H9 (cell line): ENCODE measurements around the gene CEP112. TPM values are rescaled to one million over a fixed set of nuclear protein-coding genes. Genes with fewer than 3 reads are reported as not detected.

ENCODE experiments used
- DNase-seq: peaks from one replicate; pipeline ENCODE4 v3.0.0-alpha.2; 2017
- H2AFZ ChIP-seq: one replicate; pipeline ENCODE4 v1.6.1; 2013; ENCODE audit warnings: mild to moderate bottlenecking, low read length, control low read depth, moderate library complexity
- H2AK5ac ChIP-seq: 2 replicates; pipeline ENCODE4 v1.6.1; 2013; ENCODE audit warnings: low read length, control low read depth, mixed read lengths; ENCODE audit not compliant: insufficient read length
- H2BK120ac ChIP-seq: one replicate; pipeline ENCODE4 v1.6.1; 2013; ENCODE audit warnings: low read depth, mild to moderate bottlenecking, low read length, control low read depth, inconsistent platforms; ENCODE audit not compliant: poor library complexity, severe bottlenecking
- H2BK12ac ChIP-seq: 2 replicates; pipeline ENCODE4 v1.6.1; 2013; ENCODE audit warnings: low read length, control low read depth, mixed read lengths, low read depth; ENCODE audit not compliant: insufficient read length
- H2BK15ac ChIP-seq: 2 replicates; pipeline ENCODE4 v1.6.1; 2013; ENCODE audit warnings: low read depth, low read length, control low read depth
- H2BK20ac ChIP-seq: one replicate; pipeline ENCODE4 v1.6.1; 2013; ENCODE audit warnings: low read depth, mild to moderate bottlenecking, low read length, control low read depth, inconsistent platforms; ENCODE audit not compliant: poor library complexity, severe bottlenecking
- H2BK5ac ChIP-seq: 2 replicates; pipeline ENCODE4 v1.6.1; 2013; ENCODE audit warnings: low read length, control low read depth, mixed read lengths; ENCODE audit not compliant: insufficient read length
- H3K14ac ChIP-seq: 2 replicates; pipeline ENCODE4 v1.6.1; 2013; ENCODE audit warnings: low read length, control low read depth; ENCODE audit not compliant: insufficient read depth
- H3K18ac ChIP-seq: 2 replicates; pipeline ENCODE4 v1.6.1; 2013; ENCODE audit warnings: low read depth, mild to moderate bottlenecking, mixed read lengths, low read length, control low read depth; ENCODE audit not compliant: insufficient read length
- H3K23ac ChIP-seq: 2 replicates; pipeline ENCODE4 v1.6.1; 2013; ENCODE audit warnings: low read length, control low read depth, mixed read lengths, low read depth; ENCODE audit not compliant: insufficient read length
- H3K23me2 ChIP-seq: 2 replicates; pipeline ENCODE4 v1.6.1; 2013; ENCODE audit warnings: low read depth, mild to moderate bottlenecking, mixed read lengths, low read length, control low read depth; ENCODE audit not compliant: insufficient read length, poor library complexity, severe bottlenecking
- H3K27ac ChIP-seq: 2 replicates; pipeline ENCODE4 v1.5.1; 2013; ENCODE audit warnings: low read length, control low read depth, mixed read lengths, low read depth; ENCODE audit not compliant: insufficient read length
- H3K27me3 ChIP-seq: 2 replicates; pipeline ENCODE4 v1.6.1; 2013; ENCODE audit warnings: low read length, control low read depth, inconsistent platforms; ENCODE audit not compliant: insufficient read depth
- H3K4ac ChIP-seq: 2 replicates; pipeline ENCODE4 v1.6.1; 2013; ENCODE audit warnings: low read depth, mild to moderate bottlenecking, control low read depth, inconsistent platforms, low read length, moderate library complexity
- H3K4me1 ChIP-seq: 2 replicates; pipeline ENCODE4 v1.6.1; 2013; ENCODE audit warnings: low read length, control low read depth, inconsistent platforms; ENCODE audit not compliant: insufficient read depth
- H3K4me2 ChIP-seq: 2 replicates; pipeline ENCODE4 v1.6.1; 2013; ENCODE audit warnings: low read length, control low read depth, mixed read lengths; ENCODE audit not compliant: insufficient read length, insufficient read depth
- H3K56ac ChIP-seq: 2 replicates; pipeline ENCODE4 v1.6.1; 2013; ENCODE audit warnings: low read depth, mild to moderate bottlenecking, mixed read lengths, low read length, control low read depth; ENCODE audit not compliant: insufficient read length
- H3K79me1 ChIP-seq: 2 replicates; pipeline ENCODE4 v1.6.1; 2013; ENCODE audit warnings: low read depth, mild to moderate bottlenecking, moderate library complexity, low read length, control low read depth, inconsistent platforms; ENCODE audit not compliant: insufficient read depth, poor library complexity, severe bottlenecking
- H3K79me2 ChIP-seq: 2 replicates; pipeline ENCODE4 v1.6.1; 2013; ENCODE audit warnings: low read length, control low read depth, inconsistent platforms; ENCODE audit not compliant: insufficient read depth
- H3K9ac ChIP-seq: 2 replicates; pipeline ENCODE4 v1.6.1; 2013; ENCODE audit warnings: low read length, control low read depth, mixed read lengths; ENCODE audit not compliant: insufficient read length; ENCODE audit errors: extremely low read depth
- H3K9me3 ChIP-seq: one replicate; pipeline ENCODE4 v1.6.1; 2013; ENCODE audit warnings: low read depth, low read length, inconsistent platforms; ENCODE audit not compliant: control insufficient read depth
- H3T11ph ChIP-seq: one replicate; pipeline ENCODE4 v1.6.1; 2013; ENCODE audit warnings: mild to moderate bottlenecking, low read length, control low read depth, inconsistent platforms
- H4K20me1 ChIP-seq: one replicate; pipeline ENCODE4 v1.6.1; 2013; ENCODE audit not compliant: control insufficient read depth, insufficient read length, insufficient read depth
- H4K5ac ChIP-seq: 2 replicates; pipeline ENCODE4 v1.6.1; 2013; ENCODE audit warnings: low read depth, mild to moderate bottlenecking, mixed read lengths, low read length, control low read depth; ENCODE audit not compliant: insufficient read length
- H4K8ac ChIP-seq: replicated peaks from 2 replicates; pipeline ENCODE4 v1.6.1; 2013; ENCODE audit warnings: low read length, control low read depth, mixed read lengths, low read depth; ENCODE audit not compliant: insufficient read length
- H4K91ac ChIP-seq: 2 replicates; pipeline ENCODE4 v1.6.1; 2013; ENCODE audit warnings: low read depth, mild to moderate bottlenecking, moderate library complexity, mixed read lengths, low read length, control low read depth; ENCODE audit not compliant: insufficient read length
- H3K27ac Mint-ChIP-seq, 3 experiments: 2 replicates in 2 of 3; 3 replicates in 1 of 3; pipeline ENCODE4 v1.8.0; 2020 to 2021; ENCODE audit warnings: mixed read lengths in 3 of 3, mild to moderate bottlenecking in 1 of 3, moderate library complexity in 1 of 3
- H3K27me3 Mint-ChIP-seq: 2 replicates; pipeline ENCODE4 v1.8.0; 2021; ENCODE audit warnings: low read depth, mild to moderate bottlenecking, moderate library complexity, mixed read lengths
- H3K36me3 Mint-ChIP-seq, 3 experiments: 2 replicates in 2 of 3; 3 replicates in 1 of 3; pipeline ENCODE4 v1.8.0; 2020 to 2021; ENCODE audit warnings: low read depth in 3 of 3, mixed read lengths in 3 of 3; ENCODE audit not compliant: insufficient read depth in 1 of 3
- H3K4me1 Mint-ChIP-seq, 2 experiments: 2 replicates each; pipeline ENCODE4 v1.8.0; 2020; ENCODE audit warnings: mixed read lengths in 2 of 2
- H3K4me3 Mint-ChIP-seq, 2 experiments: 2 replicates in 1 of 2; 3 replicates in 1 of 2; pipeline ENCODE4 v1.8.0; 2020 to 2021; ENCODE audit warnings: mild to moderate bottlenecking in 2 of 2, mixed read lengths in 2 of 2, moderate library complexity in 1 of 2
- H3K9me3 Mint-ChIP-seq, 2 experiments: 2 replicates in 1 of 2; 3 replicates in 1 of 2; pipeline ENCODE4 v1.8.0; 2020; ENCODE audit warnings: mild to moderate bottlenecking in 2 of 2, mixed read lengths in 2 of 2, moderate library complexity in 1 of 2
- CTCF ChIP-seq: fragments of 200-600 bp; sonication (generic); conservative IDR thresholded peaks from 3 replicates; pipeline ENCODE4 v1.8.0; 2021; ENCODE audit warnings: antibody characterized with exemption, mild to moderate bottlenecking
- WGBS: extraction: QIAGEN DNeasy Blood & Tissue Kit; methylation state at CpG from one replicate; pipeline ENCODE4 v1.1.7; 2013; ENCODE audit warnings: missing lambda C conversion rate, low lambda C conversion rate, mixed read lengths; ENCODE audit not compliant: insufficient read length; ENCODE audit errors: extremely low coverage; 5-methylcytosine and 5-hydroxymethylcytosine counted together
- total RNA-seq: library from RNA; stranded (reverse); gene quantifications from 2 replicates; pipeline ENCODE4 v1.2.1, GENCODE V29; 2021

CEP112 gene
- total RNA-seq, 1 experiment from 2014 or later = 5.4 TPM

GRCh38 chr17:66169839-66170238 is 22.1 kb downstream of the CEP112 start:
- Histone ChIP-seq H3K56ac (no peak overlapping the region), H2BK15ac (no peak overlapping the region), H3K14ac (no peak overlapping the region), H3K9ac (no peak overlapping the region), H3K79me2 (no peaks in the 10 kb centered on the region), H2AFZ (no peak overlapping the region), H3K27ac (no peak overlapping the region), H3K9me3 (no peaks in the 10 kb centered on the region), H3K4me1 (no peaks in the 10 kb centered on the region), H4K8ac (no peak overlapping the region), H3T11ph (no peak overlapping the region), H4K20me1 (no peaks in the 10 kb centered on the region), H2BK120ac (no peak overlapping the region), H3K18ac (no peak overlapping the region), H2BK12ac (no peak overlapping the region), H3K4ac (no peak overlapping the region), H2BK5ac (no peak overlapping the region), H3K79me1 (no peaks in the 10 kb centered on the region), H3K23ac (no peak overlapping the region), H3K4me2 (no peak overlapping the region), H4K5ac (no peak overlapping the region), H2AK5ac (no peak overlapping the region), H2BK20ac (no peak overlapping the region), H3K27me3 (no peaks in the 10 kb centered on the region), H3K23me2 (no peaks in the 10 kb centered on the region), H4K91ac (no peak overlapping the region)
- 0 out of 7 replicates have a peak, but pooled peaks cover 0 to 3% (median 0%) of the 10 kb centered on the region in 3 experiments for H3K36me3 Mint-ChIP-seq
- DNase-seq = no peak
- WGBS = no CpG with 5 or more reads among the region's 3 CpGs
- H3K4me3 Mint-ChIP-seq = no peak overlapping the region
- no peak for TF ChIP-seq CTCF
- no peaks in the 10 kb centered on the region for H3K4me1 Mint-ChIP-seq
- no peak overlapping the region for H3K27ac Mint-ChIP-seq
- no peaks in the 10 kb centered on the region for H3K9me3 Mint-ChIP-seq
- no peaks in the 10 kb centered on the region for H3K27me3 Mint-ChIP-seq
